Left ventricle myocardium superior (tissue), 1 donor: ENCODE measurements around the gene PALLD. TPM values are rescaled to one million over a fixed set of nuclear protein-coding genes. Genes with fewer than 3 reads are reported as not detected.
A peak's percentile ranks its signal among the peaks of the same experiment; 100 is the strongest.

ENCODE experiments used
- ATAC-seq: fragments of 200-7000 bp; cut with Tn5 transposase; one replicate; pipeline ENCODE4 v1.9.1; 2020; ENCODE audit warnings: mild to moderate bottlenecking, moderate library complexity
- DNase-seq: peaks from one replicate; pipeline ENCODE4 v3.0.0-alpha.2; 2020
- intact Hi-C: fragments of 100-400 bp; cut with micrococcal nuclease; formaldehyde crosslinking; loops from one replicate; pipeline ENCODE4 v1.11.0; 2022
- total RNA-seq: library from RNA; stranded (reverse); fragmentation: NEBNext Ultra II Directional; extraction: Animal tissue kit (Norgen Biotek cat#: 25700); gene quantifications from one replicate; pipeline ENCODE4 v1.2.1, GENCODE V29; 2021
- donor health status: DM: no; HTN: yes; CAD: no; lungs with severe emphysema.

PALLD gene
- total RNA-seq, 1 donor from 2014 or later = 998 TPM

DNA sequence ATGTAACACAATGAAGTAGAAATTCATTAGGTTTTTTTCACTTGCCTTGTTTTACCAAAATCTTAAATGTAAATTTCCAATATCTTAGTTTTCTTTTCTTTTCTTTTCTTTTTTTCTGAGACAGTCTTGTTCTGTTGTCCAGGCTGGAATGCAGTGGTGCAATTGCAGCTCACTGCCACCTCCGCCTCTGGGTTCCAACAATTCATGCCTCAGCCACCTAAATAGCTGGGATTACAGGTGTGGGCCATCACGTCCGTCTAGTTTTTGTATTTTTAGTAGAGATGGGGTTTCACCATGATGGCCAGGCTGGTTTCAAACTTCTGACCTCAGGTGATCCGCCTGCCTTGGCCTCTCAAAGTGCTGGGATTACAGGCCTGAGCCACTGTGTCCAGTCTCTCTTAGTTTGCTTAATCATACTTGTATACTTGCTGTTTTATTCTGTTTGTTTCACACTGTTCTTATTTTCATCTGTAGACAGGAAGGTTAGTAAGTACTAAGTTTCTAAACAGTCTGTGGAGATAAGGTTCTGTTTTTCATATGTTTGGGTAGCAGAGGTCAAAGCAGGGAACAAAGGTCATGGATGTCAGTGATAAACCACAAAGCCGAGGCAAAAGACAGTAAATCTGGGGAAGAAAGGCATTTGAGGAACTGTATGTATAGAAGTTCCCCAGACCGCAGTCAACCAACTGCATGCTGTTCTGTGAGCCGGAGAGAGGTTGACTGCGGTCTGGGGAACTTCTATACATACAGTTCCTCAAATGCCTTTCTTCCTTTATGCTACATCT, 384.2 kb downstream of the PALLD start:
- intact Hi-C loops = no loop called here
- peak; percentile 5 for ATAC-seq

DNA sequence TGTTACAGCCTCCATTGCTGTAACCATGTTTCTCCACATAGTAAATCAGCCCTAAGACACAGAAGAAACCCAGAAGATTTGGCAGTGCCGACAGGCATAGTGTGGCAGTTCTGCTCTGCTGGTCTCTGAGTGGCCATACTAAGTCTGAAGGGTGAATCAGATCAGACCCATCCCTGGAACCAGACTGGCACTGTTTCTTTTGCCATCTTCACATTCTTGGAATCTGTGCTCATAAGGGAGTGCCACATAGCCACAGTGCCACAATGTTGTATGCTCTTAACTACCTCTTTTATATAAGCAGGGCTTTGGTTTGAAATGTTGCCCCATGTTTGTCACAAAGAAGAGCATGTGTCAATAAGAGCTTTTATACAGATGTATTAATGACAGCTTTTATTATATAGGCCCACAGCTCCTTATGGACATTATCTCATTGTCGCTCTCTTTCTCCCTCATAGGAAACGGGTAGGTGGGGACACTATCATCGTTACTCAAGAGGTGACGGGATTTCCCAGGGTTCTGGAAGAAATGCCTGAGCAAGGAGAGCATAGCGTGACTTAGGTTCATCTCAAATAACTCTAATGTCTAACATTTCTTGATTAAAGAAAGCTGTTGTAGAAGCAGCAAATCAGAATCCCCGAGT, 385.0 kb downstream of the PALLD start:
- no peak for DNase-seq
- no peak for ATAC-seq
- intact Hi-C loops = no loop called here

More for the DNA sequence above, 384.2 kb downstream of the PALLD start:
- DNase-seq = no peak

DNA sequence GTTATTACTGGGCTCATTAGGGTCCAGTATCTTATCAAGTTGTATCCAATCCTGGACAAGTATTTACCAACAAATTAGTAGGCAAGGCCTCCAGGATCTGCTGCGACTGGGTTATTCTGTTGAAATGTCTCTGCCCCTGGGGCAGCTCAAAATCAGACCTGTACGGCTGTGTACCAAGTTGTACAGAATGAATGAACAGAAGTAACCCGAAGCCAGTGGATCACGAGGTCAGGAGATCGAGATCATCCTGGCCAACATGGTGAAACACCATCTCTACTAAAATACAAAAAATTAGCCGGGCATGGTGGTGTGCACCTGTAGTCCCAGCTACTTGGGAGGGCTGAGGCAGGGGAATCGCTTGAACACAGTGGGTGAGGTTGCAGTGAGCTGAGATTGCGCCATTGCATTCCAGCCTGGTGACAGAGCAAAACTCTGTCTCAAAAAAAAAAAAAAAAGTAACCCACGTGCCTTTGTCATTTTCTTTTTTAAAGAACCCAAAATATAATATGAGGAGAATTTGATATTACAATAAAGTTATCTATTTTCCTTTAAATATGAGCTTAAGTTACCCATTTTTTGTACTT, 385.9 kb downstream of the PALLD start:
- ATAC-seq = no peak
- intact Hi-C loops = no loop called here
- no peak for DNase-seq

DNA sequence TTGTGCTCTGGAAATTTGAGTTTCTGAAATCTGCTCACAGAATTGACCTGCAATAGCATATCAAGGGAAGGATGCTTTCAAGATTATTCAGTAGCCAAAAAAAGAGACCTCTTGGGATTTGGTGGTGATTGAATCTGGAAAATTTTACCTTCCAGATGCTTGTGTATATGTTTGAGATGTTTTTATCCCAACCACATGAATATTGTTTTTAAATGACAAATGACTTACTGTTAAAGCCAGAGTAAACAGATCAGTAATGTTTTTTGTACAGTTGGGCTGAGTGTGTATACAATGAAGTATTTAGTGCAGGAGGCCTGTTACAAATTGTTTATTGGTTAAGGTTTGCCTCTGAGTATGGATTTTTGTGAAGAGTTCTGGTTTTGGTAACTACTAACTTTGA, 386.7 kb downstream of the PALLD start:
- DNase-seq = no peak
- intact Hi-C loops = no loop called here
- no peak for ATAC-seq

DNA sequence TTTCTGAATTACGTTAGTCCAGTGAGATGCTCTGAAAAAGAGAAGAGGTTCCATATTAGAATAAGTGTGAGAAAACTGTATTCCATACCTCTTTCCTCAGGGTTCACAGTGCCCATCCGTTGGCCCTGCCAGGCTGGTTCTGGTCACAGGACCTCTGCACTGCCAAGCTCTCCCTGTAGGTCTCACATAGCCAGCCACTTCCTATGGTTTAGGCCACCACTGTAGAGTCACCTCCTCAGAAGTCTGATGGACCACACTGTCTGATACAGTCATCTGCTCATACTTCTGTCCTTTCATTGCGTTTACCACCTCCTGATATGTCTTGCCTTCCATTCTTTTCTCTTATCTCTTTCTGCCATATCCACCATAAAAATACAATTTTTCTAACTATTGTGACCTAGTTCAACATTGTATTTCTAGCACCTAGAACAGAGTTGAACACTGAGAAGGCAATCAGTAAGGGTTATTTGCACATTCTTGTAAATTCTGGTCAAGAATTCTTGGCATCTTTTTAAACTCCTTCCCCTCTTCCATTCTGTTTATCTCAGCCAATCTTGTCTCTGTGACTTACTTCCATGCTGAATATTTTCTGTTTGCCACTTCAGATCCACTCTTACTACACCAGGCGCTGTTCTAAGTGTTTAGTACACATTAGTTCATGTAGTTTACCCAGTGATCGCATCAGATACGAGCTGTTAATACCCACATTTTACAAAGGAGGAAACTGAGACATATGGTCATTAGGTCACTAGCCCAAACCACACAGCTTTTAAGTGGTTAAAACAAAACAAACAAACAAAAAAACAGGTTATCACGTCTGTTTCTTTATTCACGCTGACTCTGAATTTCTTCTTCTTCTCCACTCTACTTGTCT, 387.6 kb downstream of the PALLD start:
- DNase-seq (no peak), ATAC-seq (peak; percentile 5)
- intact Hi-C loops = no loop called here

DNA sequence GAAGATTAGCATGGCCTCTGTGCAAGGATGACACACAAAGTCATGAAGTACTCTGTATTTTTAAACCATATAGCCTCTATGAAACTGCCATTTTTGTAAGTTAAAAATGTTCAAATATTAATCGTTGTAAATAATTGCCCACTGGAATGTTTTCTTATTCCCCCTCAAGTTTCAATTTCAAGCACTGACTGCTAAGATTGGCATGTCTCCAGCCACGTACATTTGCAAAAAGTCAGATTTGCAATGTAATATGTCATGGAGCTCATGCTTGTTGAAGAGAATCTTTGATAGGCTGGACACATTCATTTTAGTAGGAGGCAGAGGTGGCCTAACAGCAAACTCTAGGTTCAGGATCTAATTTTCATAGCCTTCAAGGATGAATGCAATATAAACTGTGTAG, 388.5 kb downstream of the PALLD start:
- intact Hi-C loops = no loop called here
- no peak for ATAC-seq
- DNase-seq = no peak

DNA sequence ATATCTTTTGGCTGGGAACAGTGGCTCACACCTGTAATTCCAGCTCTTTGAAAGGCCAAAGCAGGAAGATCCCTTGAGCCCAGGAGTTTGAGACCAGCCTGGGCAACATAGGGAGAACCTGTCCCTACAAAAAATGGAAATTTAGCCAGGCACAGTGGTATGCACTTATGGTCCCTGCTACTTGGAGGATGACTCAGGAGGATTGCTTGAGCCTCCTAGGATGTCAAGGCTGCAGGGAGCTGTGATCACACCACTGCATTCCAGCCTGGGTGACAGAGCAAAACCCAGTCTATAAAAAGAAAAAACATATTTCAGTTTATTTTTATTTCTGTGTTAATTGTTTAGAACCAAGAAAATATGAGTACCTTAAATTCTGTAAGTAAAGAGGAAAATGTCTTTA, 389.5 kb downstream of the PALLD start:
- intact Hi-C loops = no loop called here
- no peak for ATAC-seq
- DNase-seq = no peak

DNA sequence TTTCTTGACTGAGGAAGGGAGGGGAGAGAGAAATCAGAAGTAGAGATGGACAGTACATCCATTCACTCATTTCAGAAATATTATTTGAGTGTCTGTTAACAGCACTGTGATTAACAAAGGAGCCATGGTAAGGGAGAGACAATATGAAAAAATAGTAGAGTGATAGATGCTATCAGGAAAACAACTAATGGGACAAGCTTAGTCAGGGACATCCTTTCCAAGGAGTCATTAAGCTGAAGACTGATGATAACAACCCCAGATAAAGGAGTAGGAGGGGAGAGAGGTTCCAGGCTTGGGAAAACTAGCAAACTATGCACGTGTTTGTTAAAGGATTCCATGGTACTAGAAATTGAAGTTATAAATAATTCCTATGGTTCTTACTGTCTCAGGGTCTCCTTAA, 391.0 kb downstream of the PALLD start:
- no peak for ATAC-seq
- no peak for DNase-seq
- intact Hi-C loops = no loop called here

DNA sequence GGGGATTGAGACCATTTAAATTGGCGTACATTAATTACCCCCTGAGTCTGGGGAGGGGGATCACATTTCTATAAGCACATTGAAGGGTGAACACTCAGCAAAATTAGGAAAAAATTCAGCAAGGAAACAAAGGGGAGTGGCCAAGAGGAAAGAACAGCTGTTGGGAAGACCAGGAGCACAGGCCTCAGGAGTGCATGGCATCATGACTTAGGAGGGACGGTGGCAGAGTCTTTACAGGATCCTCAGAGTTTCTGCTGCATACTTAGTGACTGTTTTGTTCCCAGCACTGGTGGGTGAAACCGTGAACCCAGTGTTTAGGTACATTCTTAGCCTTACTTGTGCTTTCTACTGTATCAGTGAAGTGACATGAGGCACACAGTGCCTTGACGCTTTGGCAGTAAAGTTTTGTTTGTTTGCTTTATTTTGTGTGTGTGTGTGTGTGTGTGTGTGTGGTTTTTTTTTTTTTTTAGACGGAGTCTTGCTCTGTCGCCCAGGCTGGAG, 391.9 kb downstream of the PALLD start:
- ATAC-seq (peak; percentile 14), DNase-seq (no peak)
- intact Hi-C loops = no loop called here

DNA sequence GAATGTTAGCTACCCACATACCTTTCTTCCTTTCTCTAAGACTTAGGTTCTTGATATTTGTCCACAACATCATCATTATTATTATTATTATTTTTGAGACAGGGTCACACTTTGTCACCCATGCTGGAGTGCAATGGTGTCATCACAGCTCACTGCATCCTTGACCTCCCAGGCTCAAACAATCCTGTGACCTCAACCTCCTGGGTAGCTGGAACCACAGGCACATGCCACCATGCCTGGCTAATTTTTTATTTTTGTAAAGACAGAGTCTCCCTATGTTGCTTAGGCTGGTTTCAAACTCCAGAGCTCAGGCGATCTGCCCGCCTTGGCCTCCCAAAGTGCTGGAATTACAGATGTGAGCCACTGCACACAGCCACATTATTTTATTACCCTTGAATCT, 394.2 kb downstream of the PALLD start:
- no peak for ATAC-seq
- no peak for DNase-seq
- intact Hi-C loops = no loop called here

DNA sequence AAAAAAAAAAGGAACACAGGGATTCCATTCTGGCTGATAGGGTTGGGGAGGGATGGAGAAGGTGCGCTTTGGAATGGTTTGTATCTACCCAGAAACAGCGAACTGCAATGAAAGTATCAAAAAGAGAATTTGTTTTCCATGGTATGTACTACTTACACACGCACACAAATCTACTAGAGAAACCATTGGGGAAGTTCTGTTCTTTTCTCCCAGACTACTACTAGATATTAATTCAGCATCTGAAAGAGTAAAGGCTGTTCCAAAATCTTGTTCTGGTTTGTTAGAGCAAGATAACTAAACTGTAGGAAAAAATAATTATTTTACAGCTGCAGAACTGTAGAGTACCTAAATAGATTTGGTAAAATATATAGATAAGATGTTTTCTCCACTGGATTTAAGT, 394.8 kb downstream of the PALLD start:
- ATAC-seq (no peak), DNase-seq (no peak)
- intact Hi-C loops = no loop called here

DNA sequence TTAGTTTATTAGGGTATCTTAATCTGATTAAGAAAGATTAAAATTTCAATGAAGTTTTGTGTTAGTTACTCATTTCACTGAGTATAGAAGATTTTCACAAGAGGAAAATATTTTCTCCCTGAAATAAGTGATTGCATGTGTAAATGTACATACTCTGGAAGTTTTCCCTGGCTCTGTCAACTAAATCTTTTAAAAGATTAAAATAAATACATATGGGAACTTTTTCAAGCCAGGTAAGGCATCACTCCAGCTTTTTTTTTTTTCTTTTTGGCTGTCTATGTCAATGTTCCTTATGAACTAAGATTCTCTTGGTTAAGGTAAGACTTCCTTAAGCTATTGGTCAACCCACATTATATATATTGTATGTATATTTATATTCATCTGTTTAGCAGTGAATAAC, 395.6 kb downstream of the PALLD start:
- DNase-seq = no peak
- no peak for ATAC-seq
- intact Hi-C loops = no loop called here

DNA sequence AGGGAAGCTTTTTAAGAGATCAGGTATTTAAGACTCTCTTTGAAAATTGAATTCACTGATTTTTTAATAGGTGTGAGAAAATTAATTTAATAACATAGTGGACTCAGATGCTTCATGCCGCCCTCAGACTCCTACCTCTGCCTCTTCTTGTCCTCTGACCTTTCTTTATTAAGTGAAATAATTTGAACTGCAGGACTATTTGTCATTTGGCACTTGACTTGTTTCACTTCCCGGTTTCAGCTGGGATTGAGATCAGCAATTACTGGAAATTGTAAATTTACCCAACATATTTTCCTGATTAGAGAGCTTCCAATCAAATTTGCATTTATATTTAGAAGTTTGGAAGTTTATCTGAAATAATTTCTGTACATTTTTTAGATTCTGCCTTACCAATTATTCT, 396.4 kb downstream of the PALLD start:
- no peak for ATAC-seq
- intact Hi-C loops = no loop called here
- DNase-seq = no peak

DNA sequence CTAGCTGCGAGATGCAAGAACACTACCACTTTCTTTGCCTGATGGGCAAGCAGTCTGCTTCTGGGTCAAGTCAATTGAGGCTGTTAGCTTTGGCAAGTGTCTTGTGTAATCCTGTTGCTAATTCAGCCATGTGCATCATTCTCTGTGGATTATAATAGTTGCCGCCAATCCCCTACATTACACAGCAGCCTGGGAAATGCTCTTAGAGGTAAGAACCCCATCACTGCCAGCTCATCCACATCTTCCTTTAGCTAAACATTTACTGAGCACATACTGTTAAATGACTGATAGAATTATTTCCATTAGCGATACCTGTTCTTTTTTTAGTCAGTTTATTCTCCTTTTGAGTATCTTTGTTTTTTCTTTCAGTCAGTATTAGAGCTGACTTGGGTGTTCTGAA, 397.0 kb downstream of the PALLD start:
- intact Hi-C loops = no loop called here
- peak; percentile 5 for ATAC-seq
- DNase-seq = no peak

DNA sequence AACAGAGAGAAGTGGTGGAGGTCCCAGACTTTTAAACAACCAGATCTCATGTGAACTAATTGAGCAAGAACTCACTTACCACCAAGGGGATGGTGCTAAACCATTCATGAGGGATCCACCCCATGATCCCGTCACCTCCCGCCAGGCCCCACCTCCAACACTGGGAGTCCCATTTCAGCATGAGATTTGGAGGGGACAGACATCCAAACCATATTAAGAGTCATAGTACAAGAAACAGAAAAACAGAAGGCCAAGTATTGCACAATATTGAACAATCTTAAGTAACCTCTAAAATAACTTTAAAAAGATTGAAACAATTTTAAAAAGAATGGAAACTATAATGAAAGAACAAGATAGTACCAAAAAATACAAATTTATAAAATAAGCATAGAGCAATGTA, 403.2 kb downstream of the PALLD start:
- intact Hi-C loops = no loop called here
- DNase-seq (peak; percentile 68), ATAC-seq (peak; percentile 69)

DNA sequence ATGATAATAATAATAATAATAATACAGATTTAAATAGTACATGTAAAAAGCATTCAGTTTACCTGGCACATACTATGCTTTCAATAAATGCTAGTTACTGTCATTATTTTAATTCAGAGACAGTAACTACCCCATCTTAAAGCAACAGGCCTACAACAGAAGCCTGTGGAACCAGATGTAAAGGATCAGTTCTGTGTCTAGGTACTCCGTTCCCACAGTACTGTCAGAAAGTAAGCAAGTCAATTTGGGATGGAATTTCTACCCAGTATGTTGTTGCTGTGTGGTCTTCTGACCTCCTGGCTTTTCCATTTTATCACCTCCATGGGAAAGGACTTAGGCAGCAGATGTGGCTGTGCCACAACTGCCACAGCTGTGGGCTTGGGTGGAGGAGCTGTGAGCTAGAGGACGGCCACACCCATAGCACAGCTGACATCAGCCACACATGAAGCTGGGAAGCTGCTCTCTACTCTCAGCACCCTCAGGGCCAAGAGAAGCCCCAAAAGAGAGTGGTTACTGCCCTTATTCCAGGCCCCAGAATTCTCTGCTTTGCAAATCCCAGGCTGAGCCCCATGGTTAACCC, 410.4 kb downstream of the PALLD start:
- intact Hi-C loops = no loop called here
- DNase-seq (peak; percentile 55), ATAC-seq (peak; percentile 54)

DNA sequence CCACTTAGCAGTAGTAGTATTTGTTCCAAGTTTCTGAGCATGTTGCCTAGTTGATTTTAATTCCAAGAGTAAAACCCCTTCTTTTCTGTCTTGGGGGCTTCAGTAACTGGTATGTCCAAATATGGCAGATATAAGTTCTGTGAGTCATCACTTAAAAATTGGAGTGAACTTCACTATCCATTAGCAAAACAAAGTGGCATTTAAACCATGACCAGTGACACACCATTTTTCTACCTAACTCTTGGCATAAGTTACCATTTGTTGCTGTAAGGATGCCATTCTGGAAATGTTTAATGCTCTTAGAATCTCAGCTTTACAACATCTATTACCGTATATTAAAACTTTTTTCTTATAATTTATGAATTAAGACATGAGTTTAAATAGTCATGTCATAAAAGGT, 411.2 kb downstream of the PALLD start:
- ATAC-seq = no peak
- DNase-seq = no peak
- intact Hi-C loops = no loop called here

DNA sequence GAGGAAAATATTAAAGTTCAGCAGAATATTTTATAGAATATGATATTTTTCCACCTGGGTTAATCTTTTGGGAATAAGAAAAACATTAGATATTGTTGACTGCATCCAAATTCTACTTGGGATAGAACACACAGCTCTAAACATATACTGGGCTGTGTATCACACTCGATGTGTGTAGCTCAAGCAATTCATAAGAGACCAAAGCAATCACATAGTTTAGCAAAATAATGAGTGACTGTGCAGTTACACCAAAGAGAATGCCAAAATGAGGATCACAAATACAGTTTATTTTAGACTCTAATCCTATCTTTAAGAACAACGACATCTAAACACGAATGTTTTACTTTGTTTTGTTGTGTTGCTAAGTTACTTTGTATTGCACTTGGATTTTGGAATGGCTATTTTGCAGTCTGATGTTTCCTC, 412.0 kb downstream of the PALLD start:
- ATAC-seq (peak; percentile 10), DNase-seq (no peak)
- intact Hi-C loops = no loop called here

DNA sequence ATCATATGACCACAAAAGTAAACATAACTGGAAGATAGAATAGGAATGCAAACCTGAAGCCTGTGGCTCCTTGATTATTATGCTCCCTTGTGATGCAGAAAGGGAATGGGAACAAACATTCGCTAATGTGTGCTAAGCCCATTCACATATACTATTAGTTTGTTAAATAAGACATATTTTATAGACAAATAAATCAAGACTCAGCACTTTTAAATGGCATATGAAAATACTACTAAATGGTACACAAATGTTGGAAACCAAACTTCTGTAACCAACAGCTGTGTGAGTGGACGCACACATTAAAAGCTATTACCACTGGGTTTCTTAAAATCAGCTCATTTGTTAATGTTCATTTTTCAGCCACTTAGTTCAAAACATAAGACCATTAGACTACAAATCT, 417.2 kb downstream of the PALLD start:
- intact Hi-C loops = no loop called here

More for the DNA sequence above, 417.2 kb downstream of the PALLD start:
- DNase-seq = no peak
- ATAC-seq = no peak
